Ishikawa (cell line): Measurements from ENCODE around the gene UBE3B.

Experiments used
- CEBPB ChIP-seq: IDR thresholded peaks from 2 replicates; pipeline ENCODE4 v1.6.1; 2012
- CREB1 ChIP-seq: IDR thresholded peaks from 2 replicates; pipeline ENCODE4 v1.6.1; 2012; ENCODE audit warnings: low read depth
- EGR1 ChIP-seq: IDR thresholded peaks from 2 replicates; pipeline ENCODE4 v1.6.1; 2012
- EP300 ChIP-seq: IDR thresholded peaks from 2 replicates; pipeline ENCODE4 v1.6.1; 2012; ENCODE audit warnings: borderline replicate concordance
- FOXM1 ChIP-seq: IDR thresholded peaks from 2 replicates; pipeline ENCODE4 v1.6.1; 2012; ENCODE audit warnings: low read depth, borderline replicate concordance
- MAX ChIP-seq: IDR thresholded peaks from 2 replicates; pipeline ENCODE4 v1.6.1; 2012
- NFIC ChIP-seq: IDR thresholded peaks from 2 replicates; pipeline ENCODE4 v1.6.1; 2012
- RAD21 ChIP-seq: IDR thresholded peaks from 2 replicates; pipeline ENCODE4 v1.6.1; 2012; ENCODE audit warnings: low read depth
- REST ChIP-seq: IDR thresholded peaks from 2 replicates; pipeline ENCODE4 v1.6.1; 2012; ENCODE audit warnings: low read depth, mild to moderate bottlenecking
- TAF1 ChIP-seq: IDR thresholded peaks from 2 replicates; pipeline ENCODE4 v1.6.1; 2012; ENCODE audit warnings: low read depth, mild to moderate bottlenecking
- TCF12 ChIP-seq: IDR thresholded peaks from 2 replicates; pipeline ENCODE4 v1.6.1; 2012; ENCODE audit warnings: low read depth
- TEAD4 ChIP-seq: IDR thresholded peaks from 2 replicates; pipeline ENCODE4 v1.6.1; 2012
- USF1 ChIP-seq: IDR thresholded peaks from 2 replicates; pipeline ENCODE4 v1.6.1; 2012
- YY1 ChIP-seq: IDR thresholded peaks from 2 replicates; pipeline ENCODE4 v1.6.1; 2012; ENCODE audit warnings: low read depth
- ZBTB7A ChIP-seq: IDR thresholded peaks from 2 replicates; pipeline ENCODE4 v1.6.1; 2012; ENCODE audit warnings: low read depth

Gene UBE3B

GRCh38 chr12:109497675-109498074 lies 20.2 kb downstream of the UBE3B start:
- no peak for TF ChIP-seq CREB1
- no peak for TF ChIP-seq REST
- no peak for TF ChIP-seq RAD21
- no peak for TF ChIP-seq USF1
- no peak for TF ChIP-seq NFIC
- no peak for TF ChIP-seq ZBTB7A
- TF ChIP-seq TAF1: no peak
- no peak for TF ChIP-seq EP300
- TF ChIP-seq EGR1: no peak
- no peak for TF ChIP-seq CEBPB
- no peak for TF ChIP-seq FOXM1
- no peak for TF ChIP-seq TEAD4
- TF ChIP-seq MAX: no peak
- no peak for TF ChIP-seq TCF12
- no peak for TF ChIP-seq YY1

DNA sequence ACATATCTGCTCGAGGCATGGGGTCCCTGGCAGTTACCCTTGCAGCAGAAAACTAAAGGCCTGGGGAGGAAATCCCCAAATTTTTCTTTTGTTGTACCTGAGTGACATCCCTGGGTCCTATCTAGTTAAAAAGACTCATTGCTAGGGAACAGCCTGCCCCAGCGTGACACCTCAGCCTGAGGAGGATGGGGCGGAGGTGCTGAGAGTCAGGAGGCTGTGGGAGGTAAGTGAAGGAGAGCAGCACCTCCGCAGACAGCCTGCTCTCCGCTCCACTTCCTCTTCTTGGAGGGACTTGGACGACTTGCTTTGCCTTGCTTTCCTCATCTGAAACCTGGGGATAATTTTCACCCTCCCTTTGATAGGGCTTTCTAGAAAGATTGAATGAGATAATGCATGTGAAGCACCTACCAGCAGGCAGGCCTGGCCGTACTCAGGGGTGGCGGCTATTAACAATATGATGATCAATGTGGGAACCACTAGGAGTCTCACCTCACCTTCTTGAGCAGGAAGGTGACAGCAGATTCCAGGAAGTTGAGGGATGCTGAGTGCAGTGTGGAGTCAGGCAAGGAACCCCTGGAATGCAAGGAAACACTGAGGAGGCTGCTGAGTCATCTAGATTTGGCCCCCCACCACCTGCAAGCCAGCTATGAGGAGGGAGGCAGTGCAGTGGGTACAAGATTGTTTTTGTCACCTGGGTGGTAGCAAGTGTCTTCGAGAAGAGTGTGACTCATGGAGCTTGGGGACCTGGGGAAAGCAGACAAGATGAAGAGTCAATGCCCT lies 23.2 kb downstream of the UBE3B start:
- TF ChIP-seq CEBPB (no peak), MAX (no peak)

GRCh38 chr12:109501299-109501698 lies 23.9 kb downstream of the UBE3B start:
- TF ChIP-seq ZBTB7A (no peak), REST (no peak), EGR1 (no peak), TEAD4 (no peak), YY1 (no peak), MAX (no peak), CREB1 (no peak), CEBPB (no peak), EP300 (no peak), USF1 (no peak), TAF1 (no peak), NFIC (no peak), TCF12 (no peak)

DNA sequence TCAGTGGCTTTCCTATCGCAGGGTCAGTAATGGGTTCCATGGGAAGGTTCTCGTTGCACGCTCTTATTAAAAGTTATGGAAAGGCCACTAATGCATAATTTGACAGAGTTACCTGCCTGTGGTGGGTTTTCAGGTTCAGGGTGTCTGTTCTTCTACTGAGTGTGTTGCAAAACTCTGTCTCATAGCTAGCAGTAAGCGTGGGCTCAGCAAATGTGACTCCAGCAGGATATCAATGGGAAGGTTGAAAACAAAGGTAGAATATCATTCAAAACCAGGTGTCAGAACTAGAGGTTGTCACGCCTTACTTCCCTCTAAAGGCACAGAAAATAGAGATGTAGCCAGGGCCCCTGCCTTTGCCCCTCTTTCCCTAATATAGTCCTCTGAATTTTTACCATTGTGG lies 24.9 kb downstream of the UBE3B start:
- no peak for TF ChIP-seq TEAD4
- TF ChIP-seq ZBTB7A: no peak
- no peak for TF ChIP-seq RAD21
- TF ChIP-seq MAX: no peak
- no peak for TF ChIP-seq CREB1
- TF ChIP-seq TAF1: no peak
- TF ChIP-seq YY1: no peak
- no peak for TF ChIP-seq EP300
- no peak for TF ChIP-seq REST
- no peak for TF ChIP-seq FOXM1
- TF ChIP-seq EGR1: no peak
